ENCODE data around the gene ABCA2. TPM values are rescaled to one million over a fixed set of nuclear protein-coding genes. Genes with fewer than 3 reads are reported as not detected.
A peak's percentile ranks its signal among the peaks of the same experiment; 100 is the strongest.

ABCA2 gene
- total and polyA plus RNA-seq, 8 donors = 7.3 to 385 (median 44.2) TPM

DNA sequence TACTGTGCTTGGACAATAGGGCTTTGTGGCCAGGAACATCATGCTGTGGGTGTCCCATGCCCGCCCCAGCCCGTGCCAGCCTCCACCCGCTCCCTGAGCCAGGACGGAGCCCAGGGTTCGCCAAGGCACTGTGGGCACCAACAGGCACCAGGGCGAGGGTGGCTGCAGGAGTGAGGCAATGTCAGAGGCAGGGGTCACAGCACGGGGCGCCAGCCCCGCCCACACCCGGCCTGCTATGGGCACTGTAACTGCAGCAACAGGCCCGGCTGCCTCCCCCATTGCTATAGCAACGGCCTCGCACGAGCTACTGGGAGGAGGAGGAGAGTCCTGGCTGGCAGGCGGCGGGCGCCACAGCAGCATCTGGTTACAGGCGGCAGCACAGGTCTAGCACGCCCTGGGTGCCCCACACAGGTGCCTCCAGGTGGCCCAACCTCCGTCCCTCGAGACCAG lies 2.5 kb downstream of the ABCA2 start:
- DNase-seq = peak; percentile 88 to 91
- TF ChIP-seq, protein P1, sequence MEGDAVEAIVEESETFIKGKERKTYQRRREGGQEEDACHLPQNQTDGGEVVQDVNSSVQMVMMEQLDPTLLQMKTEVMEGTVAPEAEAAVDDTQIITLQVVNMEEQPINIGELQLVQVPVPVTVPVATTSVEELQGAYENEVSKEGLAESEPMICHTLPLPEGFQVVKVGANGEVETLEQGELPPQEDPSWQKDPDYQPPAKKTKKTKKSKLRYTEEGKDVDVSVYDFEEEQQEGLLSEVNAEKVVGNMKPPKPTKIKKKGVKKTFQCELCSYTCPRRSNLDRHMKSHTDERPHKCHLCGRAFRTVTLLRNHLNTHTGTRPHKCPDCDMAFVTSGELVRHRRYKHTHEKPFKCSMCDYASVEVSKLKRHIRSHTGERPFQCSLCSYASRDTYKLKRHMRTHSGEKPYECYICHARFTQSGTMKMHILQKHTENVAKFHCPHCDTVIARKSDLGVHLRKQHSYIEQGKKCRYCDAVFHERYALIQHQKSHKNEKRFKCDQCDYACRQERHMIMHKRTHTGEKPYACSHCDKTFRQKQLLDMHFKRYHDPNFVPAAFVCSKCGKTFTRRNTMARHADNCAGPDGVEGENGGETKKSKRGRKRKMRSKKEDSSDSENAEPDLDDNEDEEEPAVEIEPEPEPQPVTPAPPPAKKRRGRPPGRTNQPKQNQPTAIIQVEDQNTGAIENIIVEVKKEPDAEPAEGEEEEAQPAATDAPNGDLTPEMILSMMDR (IDR thresholded peaks at IDR 0.05) = peak in 1 of 7 experiments; percentile 4
- TF ChIP-seq EP300 (IDR thresholded peaks at IDR 0.05) = no peak
- Histone ChIP-seq H3K27me3 (no peaks in the 10 kb centered on the region), H3K27ac (peak overlapping the region; percentile 56 to 74 (median 60)), H3K4me3 (peak overlapping the region in 1 of 4 donors; percentile 16), H3K4me1 (peaks cover 40 to 77% (median 58%) of the 10 kb centered on the region in 4 donors), H3K9me3 (no peaks in the 10 kb centered on the region), H3K36me3 (peaks cover 3 to 10% (median 6%) of the 10 kb centered on the region in 4 donors)
- intact Hi-C loops (cut with DNase I; ENCODE audit: low total_unique reads) = loop anchor here (10.0 kb wide), 1 partner anchor 71 kb away; the partner anchor contains the start of gene LCN12
- 29 to 52% (median 35%) methylated on average over 10 to 21 of the region's 21 CpGs; no CpG with 5 or more reads in 1 of the 5 donors for WGBS, 5 donors

DNA sequence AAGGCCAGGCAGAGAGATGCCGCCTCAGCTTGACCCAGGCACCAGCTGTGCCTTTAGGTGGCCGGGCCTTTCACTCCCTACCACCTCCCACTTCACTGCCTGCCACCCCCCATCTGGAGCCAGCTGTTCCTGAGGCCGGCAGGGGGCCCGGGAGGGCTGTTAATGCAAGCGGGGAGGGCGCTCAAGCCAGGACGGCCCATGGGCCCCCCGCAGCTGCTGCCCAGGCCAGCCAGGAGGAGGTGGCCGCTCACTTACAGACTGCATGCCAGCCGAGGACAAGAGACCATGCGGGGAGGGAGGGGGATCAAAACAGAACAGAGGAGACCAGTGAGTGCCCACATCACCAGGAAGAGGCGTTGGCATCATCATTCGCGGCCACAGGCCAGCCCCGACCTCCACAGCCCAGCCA lies 4.5 kb downstream of the ABCA2 start:
- no peak for DNase-seq
- Histone ChIP-seq H3K27me3 (no peaks in the 10 kb centered on the region), H3K27ac (peak overlapping the region in 2 of 5 donors; percentile 14 to 42), H3K4me1 (peaks cover 27 to 59% (median 43%) of the 10 kb centered on the region in 4 donors), H3K4me3 (no peak overlapping the region), H3K9me3 (no peaks in the 10 kb centered on the region), H3K36me3 (peaks cover 10 to 29% (median 19%) of the 10 kb centered on the region in 4 donors)
- intact Hi-C loops (cut with DNase I; ENCODE audit: low total_unique reads) = loop anchor here (10.0 kb wide), 1 partner anchor 69 kb away; the partner anchor contains the start of gene LCN12
- 85 to 89% (median 86%) methylated on average over 10 to 15 of the region's 15 CpGs for WGBS, 5 donors
- TF ChIP-seq EP300 (IDR thresholded peaks at IDR 0.05) (no peak), POLR2AphosphoS5 (IDR thresholded peaks at IDR 0.05) (no peak), POLR2A (IDR thresholded peaks at IDR 0.05) (no peak)
- TF ChIP-seq, protein P1 (IDR thresholded peaks at IDR 0.05) = no peak

DNA sequence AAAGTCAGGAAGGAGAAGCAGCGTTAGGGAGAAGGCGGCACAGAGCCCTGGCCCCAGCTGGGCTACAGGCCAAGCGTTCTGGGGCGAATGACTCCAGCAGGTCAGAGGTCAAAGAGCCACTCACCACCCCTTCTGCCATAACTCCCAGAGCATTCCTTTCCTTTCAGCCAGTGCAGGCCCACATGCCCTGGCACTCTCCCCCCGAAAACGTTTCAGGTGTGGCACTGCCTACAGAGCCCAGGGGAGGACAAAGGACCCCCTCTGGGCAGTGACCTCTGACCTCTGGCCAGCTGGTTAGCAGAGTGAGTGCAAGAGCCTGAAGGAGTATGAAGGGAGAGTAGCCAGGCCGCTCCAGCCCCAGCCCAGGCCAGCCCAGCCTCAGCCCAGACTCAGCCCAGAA lies 4.9 kb downstream of the ABCA2 start:
- no peak overlapping the region for H3K4me3 ChIP-seq
- no peak for DNase-seq
- H3K36me3 ChIP-seq = peaks cover 10 to 31% (median 21%) of the 10 kb centered on the region in 4 donors
- TF ChIP-seq POLR2AphosphoS5 (IDR thresholded peaks at IDR 0.05) = no peak
- TF ChIP-seq POLR2A (IDR thresholded peaks at IDR 0.05) = no peak
- no peak for TF ChIP-seq EP300 (IDR thresholded peaks at IDR 0.05)
- TF ChIP-seq, protein P1 (IDR thresholded peaks at IDR 0.05) = no peak
- WGBS, 5 donors = 53 to 65% (median 60%) methylated on average over 7 of the region's 7 CpGs
- peak overlapping the region in 1 of 5 donors; percentile 42 for H3K27ac ChIP-seq
- no peaks in the 10 kb centered on the region for H3K9me3 ChIP-seq
- H3K27me3 ChIP-seq = no peaks in the 10 kb centered on the region
- intact Hi-C loops (cut with DNase I; ENCODE audit: low total_unique reads) = loop anchor here (10.0 kb wide), 1 partner anchor 68 kb away; the partner anchor contains the start of gene LCN12
- H3K4me1 ChIP-seq = peaks cover 24 to 55% (median 40%) of the 10 kb centered on the region in 4 donors

DNA sequence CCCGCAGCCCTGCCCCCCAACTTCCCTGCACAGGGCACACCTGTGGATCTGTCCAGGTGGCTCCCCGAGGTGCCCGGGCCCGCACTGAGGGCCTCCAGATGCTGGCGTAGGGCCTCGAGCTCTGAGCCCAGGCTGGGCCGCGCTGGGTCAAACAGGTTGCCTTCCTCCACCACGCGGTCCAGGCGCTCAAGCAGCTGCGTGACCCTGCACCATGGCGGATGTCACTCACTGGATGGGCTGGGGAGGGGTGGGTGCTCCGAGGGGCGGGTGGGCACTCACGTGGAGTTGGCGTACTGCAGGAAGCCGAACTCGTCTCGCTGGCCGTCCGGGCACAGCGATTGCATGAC lies 5.4 kb downstream of the ABCA2 start:
- 89 to 95% (median 91%) methylated on average over 8 to 23 of the region's 23 CpGs for WGBS, 5 donors
- Histone ChIP-seq H3K36me3 (peaks cover 14 to 37% (median 26%) of the 10 kb centered on the region in 4 donors), H3K9me3 (no peaks in the 10 kb centered on the region), H3K27me3 (no peaks in the 10 kb centered on the region), H3K4me1 (peaks cover 24 to 55% (median 39%) of the 10 kb centered on the region in 4 donors), H3K27ac (peak overlapping the region in 3 of 5 donors; percentile 24 to 54 (median 37)), H3K4me3 (no peak overlapping the region)
- no peak for TF ChIP-seq POLR2A (IDR thresholded peaks at IDR 0.05)
- no peak for TF ChIP-seq EP300 (IDR thresholded peaks at IDR 0.05)
- no peak for TF ChIP-seq POLR2AphosphoS5 (IDR thresholded peaks at IDR 0.05)
- TF ChIP-seq, protein P1 (IDR thresholded peaks at IDR 0.05) = no peak
- DNase-seq = no peak
- intact Hi-C loops (cut with DNase I; ENCODE audit: low total_unique reads) = loop anchor here (10.0 kb wide), 1 partner anchor 68 kb away; the partner anchor contains the start of gene LCN12

Data from stomach (tissue), 9 donors.